Activated T-helper 1 cell treated with anti-CD3 and anti-CD28 coated beads, Interleukin-12 subunit alpha, Interleukin-12 subunit beta, Interleukin-2, Interleukin-4 antibody, amounts not matched to agents 30 ng/mL and 10 ng/mL and 1 ng/mL, durations not matched to agents 14 hours and 24 hours and 36 hours (primary cell): ENCODE measurements around the gene SNX10. TPM values are rescaled to one million over a fixed set of nuclear protein-coding genes. Genes with fewer than 3 reads are reported as not detected.

Experiments used
- DNase-seq: peaks from one replicate; pipeline ENCODE4 v3.0.0; 2021; ENCODE audit warnings: low spot score
- H3K27ac Mint-ChIP-seq: one replicate; pipeline ENCODE4 v1.8.0; 2021; ENCODE audit warnings: mild to moderate bottlenecking, mixed read lengths
- H3K27me3 Mint-ChIP-seq: one replicate; pipeline ENCODE4 v1.8.0; 2022; ENCODE audit warnings: mild to moderate bottlenecking, moderate library complexity, mixed read lengths; ENCODE audit not compliant: insufficient read depth
- H3K36me3 Mint-ChIP-seq: one replicate; pipeline ENCODE4 v1.8.0; 2021; ENCODE audit warnings: low read depth, mixed read lengths
- H3K4me1 Mint-ChIP-seq: one replicate; pipeline ENCODE4 v1.8.0; 2021; ENCODE audit warnings: low read depth, mixed read lengths
- H3K4me3 Mint-ChIP-seq: one replicate; pipeline ENCODE4 v1.8.0; 2021; ENCODE audit warnings: mild to moderate bottlenecking, moderate library complexity, mixed read lengths
- H3K9me3 Mint-ChIP-seq: one replicate; pipeline ENCODE4 v1.8.0; 2021; ENCODE audit warnings: mixed read lengths
- intact Hi-C: fragments of 100-400 bp; cut with micrococcal nuclease; formaldehyde crosslinking; loops from one replicate; pipeline ENCODE4 v1.15.1; 2024
- total RNA-seq: library from RNA; stranded (reverse); gene quantifications from 2 replicates; pipeline ENCODE4 v1.2.3, GENCODE V29; 2022

Gene SNX10
- total RNA-seq, 1 donor from 2014 or later = 41.9 TPM

GRCh38 chr7:26348234-26348851 lies 56.7 kb downstream of the SNX10 start:
- intact Hi-C loops = no loop called here
- no peak overlapping the region for H3K27ac Mint-ChIP-seq
- DNase-seq = no peak
- no peaks in the 10 kb centered on the region for H3K27me3 Mint-ChIP-seq
- H3K4me1 Mint-ChIP-seq = peaks cover 7% of the 10 kb centered on the region
- no peak overlapping the region for H3K4me3 Mint-ChIP-seq
- H3K36me3 Mint-ChIP-seq = peaks cover 16% of the 10 kb centered on the region
- H3K9me3 Mint-ChIP-seq = no peaks in the 10 kb centered on the region

DNA sequence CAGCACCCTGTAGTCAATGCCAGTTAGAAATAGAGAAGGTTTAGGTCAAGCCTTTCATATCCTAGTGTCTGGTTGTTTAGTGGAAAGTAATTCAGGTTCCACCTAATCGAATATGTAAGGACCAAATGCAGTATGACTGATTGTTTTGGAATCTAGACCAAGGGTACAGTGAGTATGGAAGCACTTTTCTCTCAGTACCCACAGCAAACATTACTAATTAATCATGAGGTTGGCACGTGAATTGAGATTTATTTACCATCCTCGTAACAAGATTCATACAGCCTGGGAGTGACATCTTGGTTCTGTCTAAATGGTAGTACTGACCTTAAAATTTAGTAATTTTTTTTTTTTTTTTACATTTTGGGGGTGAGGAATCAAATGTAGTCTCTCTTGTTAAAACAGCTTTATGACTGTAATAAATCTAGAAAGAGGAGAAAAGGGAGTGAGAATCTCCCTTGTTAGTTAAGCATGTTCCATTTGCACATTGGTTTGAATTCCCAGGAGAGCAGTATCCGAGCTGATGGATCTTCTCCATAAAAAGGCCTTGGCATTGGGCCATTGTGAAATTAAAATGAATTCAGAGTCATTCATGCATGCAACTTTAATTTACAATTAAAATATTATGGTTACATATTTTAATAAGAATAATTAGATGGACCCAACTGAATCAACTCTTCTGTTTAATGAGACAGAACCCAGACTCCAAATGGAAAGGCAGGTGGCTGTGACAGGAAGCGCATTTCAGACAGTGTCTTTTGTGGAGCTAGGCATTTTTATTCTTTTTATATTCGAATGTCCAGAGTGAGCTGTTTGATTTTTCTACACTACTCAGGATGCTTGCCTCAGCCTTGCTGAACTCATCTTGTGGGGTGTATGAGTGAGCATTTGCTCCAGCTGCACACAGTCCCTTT lies 57.6 kb downstream of the SNX10 start:
- Mint-ChIP-seq H3K4me1 (peaks cover 7% of the 10 kb centered on the region), H3K27me3 (no peaks in the 10 kb centered on the region), H3K4me3 (no peak overlapping the region), H3K27ac (no peak overlapping the region), H3K36me3 (peaks cover 16% of the 10 kb centered on the region), H3K9me3 (no peaks in the 10 kb centered on the region)
- intact Hi-C loops = no loop called here
- no peak for DNase-seq

GRCh38 chr7:26351171-26351570 lies 59.5 kb downstream of the SNX10 start:
- no peak overlapping the region for H3K4me3 Mint-ChIP-seq
- intact Hi-C loops = no loop called here
- no peak overlapping the region for H3K27ac Mint-ChIP-seq
- H3K36me3 Mint-ChIP-seq = peaks cover 20% of the 10 kb centered on the region
- H3K9me3 Mint-ChIP-seq = no peaks in the 10 kb centered on the region
- H3K4me1 Mint-ChIP-seq = peaks cover 7% of the 10 kb centered on the region
- DNase-seq = no peak
- H3K27me3 Mint-ChIP-seq = no peaks in the 10 kb centered on the region

- no peak for DNase-seq
- H3K4me3 Mint-ChIP-seq = no peak overlapping the region
- H3K27ac Mint-ChIP-seq = no peak overlapping the region
- no peaks in the 10 kb centered on the region for H3K27me3 Mint-ChIP-seq
- H3K4me1 Mint-ChIP-seq = no peaks in the 10 kb centered on the region
- peaks cover 9% of the 10 kb centered on the region for H3K36me3 Mint-ChIP-seq
- intact Hi-C loops = no loop called here
- no peaks in the 10 kb centered on the region for H3K9me3 Mint-ChIP-seq
These were observed 64.6 kb downstream of the SNX10 start for GRCh38 chr7:26356229-26356628.

DNA sequence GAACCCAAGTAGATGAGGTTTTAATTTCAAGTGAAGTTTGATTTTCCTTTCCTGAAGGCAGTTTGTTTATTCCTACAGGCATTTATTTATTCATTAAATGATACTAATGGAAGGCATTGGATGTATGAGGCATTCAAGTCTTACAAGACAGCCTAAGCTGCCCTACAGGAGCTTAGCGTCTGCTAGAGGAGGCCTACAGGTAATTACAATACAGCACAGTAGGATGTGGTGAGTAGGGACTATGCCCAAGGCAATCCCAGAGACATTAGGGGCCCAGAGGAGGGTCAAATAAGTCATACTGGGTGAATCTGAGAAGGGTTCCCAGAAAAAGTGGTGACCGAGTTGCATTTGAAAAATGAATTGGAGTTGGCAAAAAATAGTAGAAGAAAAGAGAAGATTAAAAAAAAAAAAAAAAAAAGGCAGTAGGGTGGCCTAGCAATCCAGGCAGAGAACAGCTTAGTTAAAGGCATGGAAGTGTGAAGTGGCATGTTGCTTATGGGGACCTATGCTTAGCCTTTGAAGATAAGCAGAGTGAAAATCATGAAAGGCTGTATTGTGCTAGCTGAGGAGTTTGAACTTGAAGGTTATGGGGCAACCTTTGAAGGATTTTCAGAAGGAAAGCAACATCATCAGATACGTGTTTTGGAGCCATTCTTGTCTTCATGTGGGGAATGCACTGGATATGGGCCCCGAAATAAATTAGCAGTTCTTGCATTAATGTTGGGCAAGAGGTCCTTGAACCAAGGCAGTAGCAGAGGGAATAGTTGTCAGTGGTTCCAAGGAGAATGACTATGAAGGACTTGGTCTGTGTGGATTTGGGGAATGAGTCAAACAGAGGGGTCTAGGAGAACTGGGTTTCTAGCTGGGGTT lies 65.5 kb downstream of the SNX10 start:
- H3K4me1 Mint-ChIP-seq = no peaks in the 10 kb centered on the region
- intact Hi-C loops = no loop called here
- no peak overlapping the region for H3K27ac Mint-ChIP-seq
- no peaks in the 10 kb centered on the region for H3K27me3 Mint-ChIP-seq
- H3K36me3 Mint-ChIP-seq = peaks cover 9% of the 10 kb centered on the region
- H3K9me3 Mint-ChIP-seq = no peaks in the 10 kb centered on the region
- no peak overlapping the region for H3K4me3 Mint-ChIP-seq
- DNase-seq = no peak

GRCh38 chr7:26357799-26358151 lies 66.1 kb downstream of the SNX10 start:
- Mint-ChIP-seq H3K4me1 (no peaks in the 10 kb centered on the region), H3K9me3 (no peaks in the 10 kb centered on the region), H3K27ac (no peak overlapping the region), H3K4me3 (no peak overlapping the region), H3K27me3 (no peaks in the 10 kb centered on the region), H3K36me3 (peaks cover 9% of the 10 kb centered on the region)
- intact Hi-C loops = no loop called here
- DNase-seq = no peak

DNA sequence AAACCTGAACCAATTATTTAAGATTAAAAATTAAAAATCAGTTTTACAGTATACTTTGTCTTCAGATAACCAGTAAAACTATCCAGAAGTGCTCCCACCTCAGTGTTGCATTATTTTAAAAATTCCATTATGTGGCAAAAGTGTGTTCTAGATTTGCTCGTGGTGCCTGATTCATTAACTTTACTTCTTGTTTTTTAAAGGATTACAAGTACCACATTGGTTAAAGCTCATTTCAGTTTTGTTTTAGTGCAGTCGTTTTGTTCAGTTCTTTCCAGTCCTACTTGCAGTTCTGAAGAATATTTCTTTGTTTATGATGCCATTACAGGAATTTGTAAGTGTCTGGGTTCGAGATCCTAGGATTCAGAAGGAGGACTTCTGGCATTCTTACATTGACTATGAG lies 69.0 kb downstream of the SNX10 start:
- H3K4me3 Mint-ChIP-seq = no peak overlapping the region
- H3K36me3 Mint-ChIP-seq = peaks cover 8% of the 10 kb centered on the region
- H3K4me1 Mint-ChIP-seq = peaks cover 6% of the 10 kb centered on the region
- no peak for DNase-seq
- H3K9me3 Mint-ChIP-seq = no peaks in the 10 kb centered on the region
- no peak overlapping the region for H3K27ac Mint-ChIP-seq
- H3K27me3 Mint-ChIP-seq = no peaks in the 10 kb centered on the region
- intact Hi-C loops = no loop called here

DNA sequence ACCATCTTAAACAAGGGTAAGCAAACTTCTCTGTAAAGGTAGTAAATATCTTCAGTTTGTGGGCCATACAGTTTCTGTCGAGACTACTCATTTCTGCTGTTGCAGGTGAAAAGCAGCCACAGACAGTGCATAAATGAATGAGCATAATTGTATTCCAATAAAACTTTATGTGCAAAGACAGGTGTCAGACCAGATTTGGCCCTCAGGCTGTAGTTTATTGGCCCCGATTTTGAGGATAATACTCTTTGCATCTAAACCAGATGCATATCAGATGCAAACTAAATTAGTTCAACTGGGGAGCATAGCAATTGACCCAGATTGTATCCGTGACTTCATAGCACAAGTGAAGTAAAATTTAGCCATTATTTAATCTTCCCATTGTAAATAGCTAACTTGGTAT lies 70.0 kb downstream of the SNX10 start:
- H3K9me3 Mint-ChIP-seq = no peaks in the 10 kb centered on the region
- peaks cover 6% of the 10 kb centered on the region for H3K4me1 Mint-ChIP-seq
- no peak for DNase-seq
- H3K27ac Mint-ChIP-seq = no peak overlapping the region
- H3K27me3 Mint-ChIP-seq = no peaks in the 10 kb centered on the region
- intact Hi-C loops = no loop called here
- no peak overlapping the region for H3K4me3 Mint-ChIP-seq
- H3K36me3 Mint-ChIP-seq = peaks cover 10% of the 10 kb centered on the region

DNA sequence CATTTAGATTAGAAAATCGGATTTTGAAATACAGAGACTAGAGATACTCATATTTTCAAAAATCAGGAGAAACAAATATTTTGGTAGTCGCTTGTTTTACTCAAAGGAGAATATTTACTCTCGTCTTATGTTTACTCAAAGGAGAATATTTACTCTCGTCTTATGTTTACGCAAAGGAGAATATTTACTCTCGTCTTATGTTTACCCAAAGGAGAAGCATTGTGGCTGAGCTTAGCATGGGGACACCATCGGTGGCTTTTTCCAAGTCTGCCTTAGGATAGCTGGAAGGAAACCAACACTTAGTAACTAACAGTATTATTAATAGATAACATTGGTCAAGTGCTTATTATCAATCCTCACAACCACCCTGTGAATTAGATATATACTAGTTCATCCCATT lies 71.8 kb downstream of the SNX10 start:
- intact Hi-C loops = no loop called here

GRCh38 chr7:26365077-26365900 lies 73.6 kb downstream of the SNX10 start:
- H3K9me3 Mint-ChIP-seq = no peaks in the 10 kb centered on the region
- intact Hi-C loops = loop anchor here (1.0 to 5.0 kb wide), 8 partner anchors 71 to 473 kb away; partner anchors contain the start of gene NFE2L3
- peak; percentile 46 for DNase-seq
- H3K4me1 Mint-ChIP-seq = peaks cover 14% of the 10 kb centered on the region
- no peaks in the 10 kb centered on the region for H3K27me3 Mint-ChIP-seq
- H3K27ac Mint-ChIP-seq = peak overlapping the region; percentile 37
- H3K4me3 Mint-ChIP-seq = no peak overlapping the region
- peaks cover 18% of the 10 kb centered on the region for H3K36me3 Mint-ChIP-seq

More for the DNA sequence above, 71.8 kb downstream of the SNX10 start:
- Mint-ChIP-seq H3K27me3 (no peaks in the 10 kb centered on the region), H3K4me1 (peaks cover 6% of the 10 kb centered on the region), H3K36me3 (peaks cover 14% of the 10 kb centered on the region), H3K9me3 (no peaks in the 10 kb centered on the region), H3K4me3 (no peak overlapping the region), H3K27ac (no peak overlapping the region)
- DNase-seq = no peak

DNA sequence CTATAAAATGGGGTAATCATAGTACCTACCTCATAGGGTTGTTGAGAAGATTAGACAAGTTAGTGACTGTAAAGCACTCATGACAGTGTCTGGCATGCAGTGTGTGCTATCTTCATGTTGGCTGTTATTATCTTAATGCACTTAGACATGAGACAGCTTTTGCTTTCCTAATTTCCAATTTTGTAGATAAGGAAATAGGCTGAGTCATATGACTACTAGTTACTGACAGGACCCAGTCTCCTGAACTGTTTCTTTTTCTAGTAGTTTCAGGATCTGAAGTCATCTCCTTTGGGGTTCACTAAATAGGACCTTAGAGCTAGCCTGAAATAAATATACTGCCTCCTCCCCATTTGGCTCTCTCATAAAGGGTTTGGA lies 74.2 kb downstream of the SNX10 start:
- Mint-ChIP-seq H3K4me1 (peaks cover 15% of the 10 kb centered on the region), H3K27me3 (no peaks in the 10 kb centered on the region), H3K27ac (no peak overlapping the region), H3K4me3 (no peak overlapping the region), H3K36me3 (peaks cover 19% of the 10 kb centered on the region), H3K9me3 (no peaks in the 10 kb centered on the region)
- no peak for DNase-seq
- intact Hi-C loops = loop anchor here (1.0 to 5.0 kb wide), 8 partner anchors 72 to 474 kb away; partner anchors contain the start of gene NFE2L3

GRCh38 chr7:26367219-26367711 lies 75.6 kb downstream of the SNX10 start:
- no peak for DNase-seq
- H3K36me3 Mint-ChIP-seq = peaks cover 21% of the 10 kb centered on the region
- intact Hi-C loops = loop anchor here (5.0 kb wide), 1 partner anchor 290 kb away; no protein-coding TSS in a partner anchor
- peaks cover 15% of the 10 kb centered on the region for H3K4me1 Mint-ChIP-seq
- no peaks in the 10 kb centered on the region for H3K9me3 Mint-ChIP-seq
- H3K4me3 Mint-ChIP-seq = no peak overlapping the region
- no peak overlapping the region for H3K27ac Mint-ChIP-seq
- H3K27me3 Mint-ChIP-seq = no peaks in the 10 kb centered on the region
